ENCODE measurements around the gene THEMIS2. TPM values are rescaled to one million over a fixed set of nuclear protein-coding genes. Genes with fewer than 3 reads are reported as not detected.

Gene THEMIS2
- total and polyA plus RNA-seq, 9 of the 15 experiments (the other 6 are each of a cell fraction or from before 2014, with no cell fraction given): 2.3 to 12.7 (median 8.0) TPM

DNA sequence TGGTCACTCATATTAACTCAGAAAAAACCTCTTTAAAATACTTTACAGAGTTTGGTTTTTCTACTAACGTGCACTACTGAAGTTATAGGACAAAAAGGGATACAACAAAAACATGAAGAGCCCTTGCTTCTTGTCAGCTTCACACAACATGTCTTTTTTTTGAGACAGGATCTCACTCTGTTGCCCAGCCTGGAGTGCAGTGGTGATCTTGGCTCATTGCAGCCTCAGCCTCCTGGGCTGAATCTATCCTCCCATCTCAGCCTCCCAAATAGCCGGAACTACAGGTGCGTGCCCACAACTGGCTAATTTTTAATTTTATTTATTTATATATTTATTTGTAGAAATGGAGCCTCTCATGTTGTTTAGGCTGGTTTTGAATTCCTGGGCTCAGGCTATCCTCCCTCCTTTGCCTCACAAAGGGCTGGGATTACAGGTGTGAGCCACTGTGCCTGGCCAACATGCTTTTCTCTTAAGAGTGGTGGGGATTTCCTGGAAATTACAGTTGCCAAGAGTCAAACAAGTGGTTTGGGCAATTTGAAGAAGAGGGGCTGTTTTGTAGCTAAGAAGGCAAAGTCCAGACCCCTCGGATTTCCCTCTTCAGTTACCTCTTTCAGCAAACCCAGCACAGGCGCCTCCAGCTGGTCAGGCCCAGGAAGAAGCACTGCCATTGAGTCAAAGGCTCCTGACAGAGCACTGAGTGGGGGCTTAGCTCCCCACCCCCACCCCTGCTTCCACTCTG lies 56.0 kb downstream of the THEMIS2 start:
- BruUV-seq (replicated peaks): no TSS peak
- Histone ChIP-seq H3K9ac (ENCODE audit: insufficient read depth in 1 of 2, low read depth in 2 of 2, low read length in 2 of 2) (no peak overlapping the region), H3K4me2 (ENCODE audit: insufficient read depth, low read length) (no peak overlapping the region), H3K27me3 (ENCODE audit: control insufficient read depth in 2 of 2, insufficient read depth in 2 of 2, low read length in 2 of 2) (no peaks in the 10 kb centered on the region), H3K79me2 (ENCODE audit: control insufficient read depth, insufficient read depth, low read length) (no peaks in the 10 kb centered on the region), H3K36me3 (ENCODE audit: control insufficient read depth, insufficient read depth, low read length) (no peaks in the 10 kb centered on the region), H3K9me3 (replicated peaks; ENCODE audit: control insufficient read depth, insufficient read depth, low read depth, low read length) (no peaks in the 10 kb centered on the region), H3K27ac (ENCODE audit: extremely low read depth, low read depth, low read length) (no peak overlapping the region), H3K4me1 (replicated peaks in 1 of 2; ENCODE audit: control insufficient read depth in 2 of 2, insufficient read depth in 2 of 2, low read length in 2 of 2) (peaks cover 0 to 6% of the 10 kb centered on the region in 2 experiments; a peak in 3 of 5 replicates), H2AFZ (ENCODE audit: low read depth, low read length) (peak overlapping the region; percentile 23; the same call in 1 of the 2 replicates), H3K9me1 (ENCODE audit: control insufficient read depth, insufficient read depth, low read length) (no peaks in the 10 kb centered on the region), H4K20me1 (replicated peaks; ENCODE audit: control insufficient read depth, insufficient read depth, low read length) (no peaks in the 10 kb centered on the region), H3K4me3 (no peak overlapping the region)
- CTCF ChIA-PET (ENCODE audit: low intra/inter-chr PET ratio): no interaction called here
- ATAC-seq: peak; percentile 69
- POLR2A ChIA-PET: interaction anchor here (0.9 to 1.1 kb wide), 3 partner anchors 8 to 720 kb away, joined by 3 read pairs; partner anchors contain the start of gene RNU11
- intact Hi-C loops (cut with micrococcal nuclease) (no loop called here), in situ Hi-C loops (cut with MboI) (no loop called here)
- peak in 2 of 4 experiments; percentile 35 to 36 for DNase-seq (ENCODE audit: extremely low read depth in 1 of 4, low spot score in 3 of 4)
- WGBS (ENCODE audit: insufficient coverage, low coverage, missing lambda C conversion rate): 55% methylated on average over 5 of the region's 5 CpGs
- FAIRE-seq: no peak
- TF ChIP-seq FOXA3 (CRISPR knock-in tag; conservative IDR thresholded peaks at IDR 0.05 in 1 of 2, IDR thresholded peaks at IDR 0.05 in 1 of 2) (no peak), RBM39 (optimal IDR thresholded peaks at IDR 0.05; ENCODE audit: low read depth, low read length) (no peak), ZZZ3 (IDR thresholded peaks at IDR 0.05) (no peak), ZNF695 (CRISPR knock-in tag; IDR thresholded peaks at IDR 0.05) (no peak), KAT8 (IDR thresholded peaks at IDR 0.05; ENCODE audit: low read depth) (no peak), ZFP36 (IDR thresholded peaks at IDR 0.05; ENCODE audit: low read depth, low read length, partially characterized antibody) (no peak), SAP30 (IDR thresholded peaks at IDR 0.05; ENCODE audit: borderline replicate concordance, insufficient read depth, low read depth, low read length, poor library complexity, severe bottlenecking) (no peak), SP2 (IDR thresholded peaks at IDR 0.05; ENCODE audit: extremely low read depth, low read depth, low read length, poor library complexity, severe bottlenecking) (no peak), BRCA1 (IDR thresholded peaks at IDR 0.05) (no peak), BRCA1 (CRISPR knock-in tag; IDR thresholded peaks at IDR 0.05) (no peak), ZBTB7A (IDR thresholded peaks at IDR 0.05; ENCODE audit: borderline replicate concordance, control insufficient read depth, low read depth, low read length) (peak; percentile 30; the same call in 1 of the 2 replicates), BCOR (IDR thresholded peaks at IDR 0.05) (peak; percentile 62; the same call in 1 of the 2 replicates), DIDO1 (tag; IDR thresholded peaks at IDR 0.05; ENCODE audit: low read depth) (no peak), RHOXF2B (CRISPR knock-in tag; conservative IDR thresholded peaks at IDR 0.05) (no peak), ZNF584 (CRISPR knock-in tag; IDR thresholded peaks at IDR 0.05; ENCODE audit: low read depth) (no peak), CBX3 (IDR thresholded peaks at IDR 0.05; ENCODE audit: borderline replicate concordance in 1 of 2, low read length in 2 of 2) (no peak), DDX20 (tag; IDR thresholded peaks at IDR 0.05; ENCODE audit: low read depth) (no peak)
- TF ChIP-seq, protein P1, sequence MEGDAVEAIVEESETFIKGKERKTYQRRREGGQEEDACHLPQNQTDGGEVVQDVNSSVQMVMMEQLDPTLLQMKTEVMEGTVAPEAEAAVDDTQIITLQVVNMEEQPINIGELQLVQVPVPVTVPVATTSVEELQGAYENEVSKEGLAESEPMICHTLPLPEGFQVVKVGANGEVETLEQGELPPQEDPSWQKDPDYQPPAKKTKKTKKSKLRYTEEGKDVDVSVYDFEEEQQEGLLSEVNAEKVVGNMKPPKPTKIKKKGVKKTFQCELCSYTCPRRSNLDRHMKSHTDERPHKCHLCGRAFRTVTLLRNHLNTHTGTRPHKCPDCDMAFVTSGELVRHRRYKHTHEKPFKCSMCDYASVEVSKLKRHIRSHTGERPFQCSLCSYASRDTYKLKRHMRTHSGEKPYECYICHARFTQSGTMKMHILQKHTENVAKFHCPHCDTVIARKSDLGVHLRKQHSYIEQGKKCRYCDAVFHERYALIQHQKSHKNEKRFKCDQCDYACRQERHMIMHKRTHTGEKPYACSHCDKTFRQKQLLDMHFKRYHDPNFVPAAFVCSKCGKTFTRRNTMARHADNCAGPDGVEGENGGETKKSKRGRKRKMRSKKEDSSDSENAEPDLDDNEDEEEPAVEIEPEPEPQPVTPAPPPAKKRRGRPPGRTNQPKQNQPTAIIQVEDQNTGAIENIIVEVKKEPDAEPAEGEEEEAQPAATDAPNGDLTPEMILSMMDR (IDR thresholded peaks at IDR 0.05 in 2 of 3, conservative IDR thresholded peaks at IDR 0.05 in 1 of 3; ENCODE audit: insufficient read depth in 2 of 3, low read depth in 1 of 3, low read length in 3 of 3): peak; percentile 34 to 40 (median 35); a peak in 4 of 6 replicates
- TF ChIP-seq, protein P2, sequence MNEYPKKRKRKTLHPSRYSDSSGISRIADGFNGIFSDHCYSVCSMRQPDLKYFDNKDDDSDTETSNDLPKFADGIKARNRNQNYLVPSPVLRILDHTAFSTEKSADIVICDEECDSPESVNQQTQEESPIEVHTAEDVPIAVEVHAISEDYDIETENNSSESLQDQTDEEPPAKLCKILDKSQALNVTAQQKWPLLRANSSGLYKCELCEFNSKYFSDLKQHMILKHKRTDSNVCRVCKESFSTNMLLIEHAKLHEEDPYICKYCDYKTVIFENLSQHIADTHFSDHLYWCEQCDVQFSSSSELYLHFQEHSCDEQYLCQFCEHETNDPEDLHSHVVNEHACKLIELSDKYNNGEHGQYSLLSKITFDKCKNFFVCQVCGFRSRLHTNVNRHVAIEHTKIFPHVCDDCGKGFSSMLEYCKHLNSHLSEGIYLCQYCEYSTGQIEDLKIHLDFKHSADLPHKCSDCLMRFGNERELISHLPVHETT (CRISPR knock-in tag; conservative IDR thresholded peaks at IDR 0.05 in 1 of 2, IDR thresholded peaks at IDR 0.05 in 1 of 2): no peak
